ENCODE measurements around the gene CCDC27. TPM values are rescaled to one million over a fixed set of nuclear protein-coding genes. Genes with fewer than 3 reads are reported as not detected.

CCDC27 gene
- total RNA-seq, 1 donor from 2014 or later, result not detected

GRCh38 chr1:3743826-3744225, 8.4 kb upstream of the CCDC27 start:
- Mint-ChIP-seq H3K36me3 (peaks cover 10% of the 10 kb centered on the region), H3K4me3 (no peak overlapping the region), H3K9me3 (no peaks in the 10 kb centered on the region), H3K4me1 (peaks cover 16% of the 10 kb centered on the region), H3K27ac (no peak overlapping the region), H3K27me3 (ENCODE audit: insufficient read depth, low read depth) (peaks cover 6% of the 10 kb centered on the region)
- Histone ChIP-seq H3K79me2 (ENCODE audit: low read depth) (peaks cover 17% of the 10 kb centered on the region), H4K20me1 (ENCODE audit: low read depth) (peaks cover 36% of the 10 kb centered on the region), H3K9me3 (ENCODE audit: low read depth) (no peaks in the 10 kb centered on the region), H3K27me3 (peaks cover 9% of the 10 kb centered on the region), H3K4me1 (peaks cover 11% of the 10 kb centered on the region), H2AFZ (replicated peaks) (no peak overlapping the region), H3K36me3 (no peaks in the 10 kb centered on the region), H3F3A (ENCODE audit: low read depth) (no peaks in the 10 kb centered on the region), H3K4me2 (no peak overlapping the region), H3K4me3 (no peak overlapping the region), H3K9ac (no peak overlapping the region), H3K27ac (no peak overlapping the region)
- TF ChIP-seq EZH2 (IDR thresholded peaks at IDR 0.05), result no peak
- TF ChIP-seq EZH2phosphoT487 (IDR thresholded peaks at IDR 0.05), result no peak
- no peak for TF ChIP-seq CTCF (IDR thresholded peaks at IDR 0.05)
- DNase-seq (ENCODE audit: low spot score), result no peak

GRCh38 chr1:3744646-3745045, 7.6 kb upstream of the CCDC27 start:
- Histone ChIP-seq H3K27me3 (peaks cover 17% of the 10 kb centered on the region), H3K36me3 (no peaks in the 10 kb centered on the region), H3K27ac (no peak overlapping the region), H3K9ac (no peak overlapping the region), H3K4me2 (peak overlapping the region; percentile 95), H3K9me3 (ENCODE audit: low read depth) (no peaks in the 10 kb centered on the region), H3K4me1 (peaks cover 11% of the 10 kb centered on the region), H4K20me1 (ENCODE audit: low read depth) (peaks cover 36% of the 10 kb centered on the region), H3K4me3 (no peak overlapping the region), H2AFZ (replicated peaks) (no peak overlapping the region), H3K79me2 (ENCODE audit: low read depth) (peaks cover 17% of the 10 kb centered on the region), H3F3A (ENCODE audit: low read depth) (no peaks in the 10 kb centered on the region)
- Mint-ChIP-seq H3K4me3 (no peak overlapping the region), H3K9me3 (no peaks in the 10 kb centered on the region), H3K4me1 (peaks cover 16% of the 10 kb centered on the region), H3K27me3 (ENCODE audit: insufficient read depth, low read depth) (peaks cover 6% of the 10 kb centered on the region), H3K27ac (no peak overlapping the region), H3K36me3 (peaks cover 10% of the 10 kb centered on the region)
- no peak for TF ChIP-seq EZH2 (IDR thresholded peaks at IDR 0.05)
- TF ChIP-seq CTCF (IDR thresholded peaks at IDR 0.05), result no peak
- no peak for TF ChIP-seq EZH2phosphoT487 (IDR thresholded peaks at IDR 0.05)
- no peak for DNase-seq (ENCODE audit: low spot score)

GRCh38 chr1:3745071-3745470, 7.2 kb upstream of the CCDC27 start:
- no peaks in the 10 kb centered on the region for H3K9me3 ChIP-seq (ENCODE audit: low read depth)
- no peaks in the 10 kb centered on the region for H3K36me3 ChIP-seq
- H3K4me1 ChIP-seq, result peaks cover 11% of the 10 kb centered on the region
- DNase-seq (ENCODE audit: low spot score), result no peak
- TF ChIP-seq EZH2 (IDR thresholded peaks at IDR 0.05) (no peak), CTCF (IDR thresholded peaks at IDR 0.05) (no peak), EZH2phosphoT487 (IDR thresholded peaks at IDR 0.05) (no peak)
- Mint-ChIP-seq H3K27me3 (ENCODE audit: insufficient read depth, low read depth) (peaks cover 6% of the 10 kb centered on the region), H3K27ac (no peak overlapping the region), H3K4me1 (peaks cover 16% of the 10 kb centered on the region), H3K4me3 (peak overlapping the region; percentile 92), H3K36me3 (peaks cover 10% of the 10 kb centered on the region), H3K9me3 (no peaks in the 10 kb centered on the region)
- H3K79me2 ChIP-seq (ENCODE audit: low read depth), result peaks cover 17% of the 10 kb centered on the region
- H3K27me3 ChIP-seq, result peaks cover 22% of the 10 kb centered on the region
- H4K20me1 ChIP-seq (ENCODE audit: low read depth), result peaks cover 36% of the 10 kb centered on the region
- no peak overlapping the region for H3K4me3 ChIP-seq
- no peaks in the 10 kb centered on the region for H3F3A ChIP-seq (ENCODE audit: low read depth)
- H2AFZ ChIP-seq (replicated peaks), result no peak overlapping the region
- no peak overlapping the region for H3K9ac ChIP-seq
- peak overlapping the region; percentile 95 for H3K4me2 ChIP-seq
- H3K27ac ChIP-seq, result no peak overlapping the region

All from neural progenitor cell (in vitro differentiated cells).